K562 (cell line): Measurements from ENCODE around the gene C1QTNF7. TPM values are rescaled to one million over a fixed set of nuclear protein-coding genes. Genes with fewer than 3 reads are reported as not detected.

ENCODE experiments used
- ATAC-seq: fragments of 200-7000 bp; cut with Tn5 transposase; 3 replicates; pipeline ENCODE4 v1.9.1; 2020; ENCODE audit warnings: moderate library complexity
- BruUV-seq: library from RNA; stranded (reverse); fragments of 400-500 nt; replicated peaks from 2 replicates; lab custom pipeline; 2021; lab: Mats Ljungman, UMichigan
- CTCF ChIA-PET: fragments of 300-600 bp; formaldehyde crosslinking; extraction: SDS; loops from one replicate; lab custom pipeline; 2021; ENCODE audit warnings: low intra/inter-chr PET ratio; lab: Yijun Ruan, JAX
- POLR2A ChIA-PET: fragments of 300-600, 350-650 bp; sonication (Branson Sonifier 250); formaldehyde crosslinking; extraction: SDS; loops from one replicate; lab custom pipeline; 2021; ENCODE audit warnings: antibody characterized with exemption, inconsistent platforms; lab: Yijun Ruan, JAX
- DNase-seq, 4 experiments: peaks; one replicate each; pipeline versions ENCODE4 v3.0.0 to v3.0.0-alpha.2; 2011 to 2018; ENCODE audit warnings: low spot score in 3 of 4, mixed read lengths in 3 of 4; ENCODE audit errors: extremely low read depth in 1 of 4
- FAIRE-seq: peaks from 2 replicates; lab custom pipeline; 2011; peaks lifted over from hg19 to GRCh38; lab: Jason Lieb, UNC
- H2AFZ ChIP-seq: 2 replicates; pipeline ENCODE4 v1.6.0; 2011; ENCODE audit warnings: low read depth, low read length, control low read depth, inconsistent platforms
- H3K27ac ChIP-seq: fragments of 200-600 bp; 3 replicates; pipeline ENCODE4 v1.8.0; 2011; ENCODE audit warnings: low read depth, mild to moderate bottlenecking, control low read depth, inconsistent platforms, low read length, moderate library complexity, mixed read lengths; ENCODE audit errors: extremely low read depth
- H3K27me3 ChIP-seq, 2 experiments: fragments of 300-600 bp in 1 of 2; 2 replicates in 1 of 2; 3 replicates in 1 of 2; pipeline versions ENCODE4 v1.6.0 to v1.8.0; 2011; ENCODE audit warnings: inconsistent platforms in 2 of 2, low read length in 2 of 2, mild to moderate bottlenecking in 1 of 2, mixed read lengths in 1 of 2, moderate library complexity in 1 of 2; ENCODE audit not compliant: control insufficient read depth in 2 of 2, insufficient read depth in 2 of 2
- H3K36me3 ChIP-seq: fragments of 300-600 bp; 3 replicates; pipeline ENCODE4 v1.8.0; 2011; ENCODE audit warnings: mild to moderate bottlenecking, low read length, inconsistent platforms; ENCODE audit not compliant: control insufficient read depth, insufficient read depth
- H3K4me1 ChIP-seq, 2 experiments: fragments of 200-600 bp in 1 of 2; replicated peaks in 1 of 2; 2 replicates in 1 of 2; 3 replicates in 1 of 2; pipeline versions ENCODE4 v1.5.1 to v1.8.0; 2011; ENCODE audit warnings: inconsistent platforms in 2 of 2, low read length in 2 of 2, mild to moderate bottlenecking in 1 of 2, mixed read lengths in 1 of 2, moderate library complexity in 1 of 2; ENCODE audit not compliant: control insufficient read depth in 2 of 2, insufficient read depth in 2 of 2
- H3K4me2 ChIP-seq: 2 replicates; pipeline ENCODE4 v1.6.1; 2011; ENCODE audit warnings: low read length, control low read depth, inconsistent platforms, mixed read lengths; ENCODE audit not compliant: insufficient read depth
- H3K4me3 ChIP-seq: fragments of 200-600 bp; sonication (generic), shearing (Covaris generic); 2 replicates; pipeline ENCODE4 v1.5.1; 2016; ENCODE audit warnings: control low read depth, inconsistent platforms
- H3K79me2 ChIP-seq: fragments of 200-600 bp; 3 replicates; pipeline ENCODE4 v1.8.0; 2011; ENCODE audit warnings: low read length, inconsistent platforms; ENCODE audit not compliant: control insufficient read depth, insufficient read depth
- H3K9ac ChIP-seq, 2 experiments: 2 replicates each; pipeline versions ENCODE4 v1.6.0 to v1.6.1; 2011; ENCODE audit warnings: low read depth in 2 of 2, low read length in 2 of 2, control low read depth in 1 of 2, inconsistent platforms in 1 of 2, mild to moderate bottlenecking in 1 of 2, mixed read lengths in 1 of 2; ENCODE audit not compliant: insufficient read depth in 1 of 2
- H3K9me1 ChIP-seq: one replicate; pipeline ENCODE4 v1.6.0; 2011; ENCODE audit warnings: inconsistent platforms, mild to moderate bottlenecking, low read length, moderate library complexity; ENCODE audit not compliant: control insufficient read depth, insufficient read depth
- H3K9me3 ChIP-seq: replicated peaks from 2 replicates; pipeline ENCODE4 v1.5.1; 2011; ENCODE audit warnings: low read depth, low read length, inconsistent platforms; ENCODE audit not compliant: control insufficient read depth, insufficient read depth
- H4K20me1 ChIP-seq: replicated peaks from 2 replicates; pipeline ENCODE4 v1.6.1; 2011; ENCODE audit warnings: low read length, inconsistent platforms, mixed read lengths; ENCODE audit not compliant: control insufficient read depth, insufficient read depth
- JUN ChIP-seq, 2 experiments: sonication (generic) in 1 of 2; formaldehyde crosslinking in 1 of 2; IDR thresholded peaks; 2 replicates each; pipeline versions ENCODE4 v1.6.1 to v1.8.0; 2012 to 2022; ENCODE audit warnings: borderline replicate concordance in 2 of 2, mild to moderate bottlenecking in 2 of 2, improper control_type of control experiment in 1 of 2, low read depth in 1 of 2, low read length in 1 of 2, missing genetic modification reagents in 1 of 2
- NFE2 ChIP-seq: IDR thresholded peaks from 2 replicates; pipeline ENCODE4 v1.6.1; 2014; ENCODE audit warnings: antibody characterized with exemption, low read depth
- SNRNP70 ChIP-seq: fragments of 200-400 bp; formaldehyde crosslinking; optimal IDR thresholded peaks from 2 replicates; pipeline ENCODE3; 2017; ENCODE audit warnings: low read depth, low read length
- TBP ChIP-seq: optimal IDR thresholded peaks from 2 replicates; pipeline ENCODE3; 2011; ENCODE audit warnings: low read depth, low read length, improper control_type of control experiment
- UBTF ChIP-seq, 2 experiments: IDR thresholded peaks; 2 replicates each; pipeline ENCODE4 v1.6.1; 2012; ENCODE audit warnings: improper control_type of control experiment in 2 of 2, low read depth in 2 of 2, low read length in 2 of 2, borderline replicate concordance in 1 of 2
- ZNF316 ChIP-seq: fragments of 450-650 bp; IDR thresholded peaks from 2 replicates; pipeline ENCODE4 v1.6.1; 2016
- ZNF583 ChIP-seq: fragments of 250-450 bp; sonication (Bioruptor Pico); IDR thresholded peaks from 2 replicates; pipeline ENCODE4 v1.4.0; 2020
- ZNF696 ChIP-seq: fragments of 250-450 bp; sonication (Bioruptor Pico); conservative IDR thresholded peaks from 2 replicates; pipeline ENCODE4 v1.4.0; 2020; ENCODE audit warnings: mild to moderate bottlenecking, moderate library complexity
- ZNF75A ChIP-seq: fragments of 450-650 bp; formaldehyde crosslinking; IDR thresholded peaks from 2 replicates; pipeline ENCODE4 v1.4.0; 2020; ENCODE audit warnings: mild to moderate bottlenecking
- WGBS: fragments of 100-300 bp; shearing (Covaris generic); methylation state at CpG from one replicate; pipeline ENCODE4 v1.1.6; 2016; ENCODE audit warnings: low coverage, mixed read lengths; ENCODE audit not compliant: insufficient coverage; ENCODE audit errors: missing lambda C conversion rate; 5-methylcytosine and 5-hydroxymethylcytosine counted together
- in situ Hi-C: fragments of 300-500 bp; cut with MboI; formaldehyde crosslinking; loops from 4 replicates; pipeline ENCODE4 v1.15.0; 2018; ENCODE audit warnings: inconsistent platforms, mixed read lengths
- intact Hi-C: fragments of 100-400 bp; cut with micrococcal nuclease; formaldehyde crosslinking; loops from 2 replicates; pipeline ENCODE4 v1.14.2; 2022
- polyA plus RNA-seq, 8 experiments: library from polyadenylated mRNA; depleted of rRNA in 4 of 8; stranded (reverse) in 5 of 8; unstranded in 3 of 8; fragments of >200 nt; fragmentation: Nextera tagmentation in 2 of 8; fragmentation: Illumina TruSeq in 1 of 8; extraction: Ambion mirVana in 2 of 8; extraction: Trizol in 1 of 8; gene quantifications; 2 replicates each; pipeline versions ENCODE4 v1.2.1 to v1.2.3, GENCODE V29; 2011 to 2014; ENCODE audit warnings: inconsistent platforms in 1 of 8, missing spikeins in 1 of 8
- total RNA-seq, 7 experiments: library from RNA; depleted of rRNA in 6 of 7; stranded (reverse); fragments of >200 nt in 6 of 7; fragmentation: Illumina TruSeq in 2 of 7; extraction: Trizol in 2 of 7; gene quantifications; 2 replicates each; pipeline versions ENCODE4 v1.2.1 to v1.2.3, GENCODE V29; 2011 to 2021; ENCODE audit warnings: low replicate concordance in 1 of 7

The C1QTNF7 gene
- total and polyA plus RNA-seq, 9 of the 15 experiments (the other 6 are each of a cell fraction or from before 2014, with no cell fraction given) = not detected

GRCh38 chr4:15479913-15480185 is 52.0 kb downstream of the C1QTNF7 start (continued):
- TF ChIP-seq JUN (IDR thresholded peaks at IDR 0.05; ENCODE audit: borderline replicate concordance, low read depth, low read length) = no peak
- TF ChIP-seq JUN (CRISPR knock-in tag; IDR thresholded peaks at IDR 0.05; ENCODE audit: borderline replicate concordance) = no peak

GRCh38 chr4:15481961-15482745 is 54.3 kb downstream of the C1QTNF7 start:
- no peaks in the 10 kb centered on the region for H3K9me1 ChIP-seq
- ChIA-PET POLR2A (interaction anchor here (1.4 kb wide), 1 partner anchor 12 kb away, joined by 3 read pairs; no protein-coding TSS in a partner anchor), CTCF (no interaction called here)
- H3K27ac ChIP-seq = no peak overlapping the region
- no peaks in the 10 kb centered on the region for H3K27me3 ChIP-seq
- FAIRE-seq = no peak
- H2AFZ ChIP-seq = no peak overlapping the region
- intact Hi-C loops = loop anchor here (2.0 to 5.0 kb wide), 2 partner anchors 31 to 45 kb away; no protein-coding TSS in a partner anchor
- H3K4me1 ChIP-seq = peaks cover 0 to 9% of the 10 kb centered on the region in 2 experiments; a peak in 3 of 5 replicates
- H3K9ac ChIP-seq = no peak overlapping the region
- no peaks in the 10 kb centered on the region for H4K20me1 ChIP-seq
- no peaks in the 10 kb centered on the region for H3K9me3 ChIP-seq
- H3K4me2 ChIP-seq = no peak overlapping the region; the same call in 1 of the 2 replicates
- H3K4me3 ChIP-seq = no peak overlapping the region
- 17% methylated on average over 2 of the region's 2 CpGs for WGBS
- no peak for TF ChIP-seq ZNF696 (CRISPR knock-in tag)
- no peak for TF ChIP-seq NFE2
- no peak for TF ChIP-seq UBTF (IDR thresholded peaks at IDR 0.05; ENCODE audit: borderline replicate concordance in 1 of 2, low read depth in 2 of 2, low read length in 2 of 2)
- no peak for TF ChIP-seq TBP
- TF ChIP-seq ZNF75A (CRISPR knock-in tag) = no peak
- no peak for TF ChIP-seq SNRNP70
- TF ChIP-seq ZNF583 (CRISPR knock-in tag) = no peak
- TF ChIP-seq ZNF316 = no peak
- no peaks in the 10 kb centered on the region for H3K36me3 ChIP-seq
- no peak for ATAC-seq
- no TSS peak for BruUV-seq
- no peaks in the 10 kb centered on the region for H3K79me2 ChIP-seq
- in situ Hi-C loops = loop anchor here (25.0 kb wide), 1 partner anchor 755 kb away; the partner anchor contains the start of gene TAPT1
- no peak for DNase-seq
